Nephron progenitor cell (in vitro differentiated cells): ENCODE results near the gene RPAP3.

Experiments used
- DNase-seq: peaks from one replicate; pipeline ENCODE4 v3.0.0; 2021
- H3K27ac Mint-ChIP-seq: 2 replicates; pipeline ENCODE4 v1.8.0; 2021; ENCODE audit warnings: mild to moderate bottlenecking, moderate library complexity, mixed read lengths
- H3K27me3 Mint-ChIP-seq: 2 replicates; pipeline ENCODE4 v1.8.0; 2021; ENCODE audit warnings: mild to moderate bottlenecking, low read depth, mixed read lengths; ENCODE audit not compliant: poor library complexity
- H3K36me3 Mint-ChIP-seq: 2 replicates; pipeline ENCODE4 v1.8.0; 2021; ENCODE audit warnings: low read depth, mixed read lengths
- H3K4me1 Mint-ChIP-seq: 2 replicates; pipeline ENCODE4 v1.8.0; 2021; ENCODE audit warnings: mixed read lengths
- H3K4me3 Mint-ChIP-seq: 2 replicates; pipeline ENCODE4 v1.8.0; 2021; ENCODE audit warnings: mild to moderate bottlenecking, moderate library complexity, mixed read lengths
- H3K9me3 Mint-ChIP-seq: 2 replicates; pipeline ENCODE4 v1.8.0; 2021; ENCODE audit warnings: mild to moderate bottlenecking, moderate library complexity, mixed read lengths
- CTCF ChIP-seq: fragments of 200-600 bp; sonication (generic); IDR thresholded peaks from 2 replicates; pipeline ENCODE4 v1.5.0; 2021; ENCODE audit warnings: antibody characterized with exemption

Gene RPAP3

GRCh38 chr12:47730341-47730744 lies 24.5 kb upstream of the RPAP3 start:
- Mint-ChIP-seq H3K4me1 (peaks cover 50% of the 10 kb centered on the region), H3K4me3 (no peak overlapping the region), H3K27me3 (peaks cover 4% of the 10 kb centered on the region), H3K36me3 (no peaks in the 10 kb centered on the region), H3K27ac (no peak overlapping the region), H3K9me3 (no peaks in the 10 kb centered on the region)
- TF ChIP-seq CTCF, result no peak
- DNase-seq, result no peak

GRCh38 chr12:47729233-47729632 lies 23.4 kb upstream of the RPAP3 start:
- H3K36me3 Mint-ChIP-seq, result no peaks in the 10 kb centered on the region
- peaks cover 4% of the 10 kb centered on the region for H3K27me3 Mint-ChIP-seq
- no peak for TF ChIP-seq CTCF
- no peak overlapping the region for H3K4me3 Mint-ChIP-seq
- H3K27ac Mint-ChIP-seq, result no peak overlapping the region
- peaks cover 39% of the 10 kb centered on the region for H3K4me1 Mint-ChIP-seq
- H3K9me3 Mint-ChIP-seq, result no peaks in the 10 kb centered on the region
- DNase-seq, result no peak

GRCh38 chr12:47725893-47726292 lies 20.1 kb upstream of the RPAP3 start:
- no peak for DNase-seq
- no peak overlapping the region for H3K4me3 Mint-ChIP-seq
- peaks cover 31% of the 10 kb centered on the region for H3K4me1 Mint-ChIP-seq

GRCh38 chr12:47725091-47725772 lies 19.4 kb upstream of the RPAP3 start, which contains the start of gene ENDOU:
Gene ENDOU (minus strand): TSS chr12:47725490. CDS start chr12:47725413, 77 bp downstream.
- H3K27ac Mint-ChIP-seq, result no peak within 1 kb of the TSS
- no peak for TF ChIP-seq CTCF

More at GRCh38 chr12:47725893-47726292, 20.1 kb upstream of the RPAP3 start:
- no peak for TF ChIP-seq CTCF
- H3K36me3 Mint-ChIP-seq, result no peaks in the 10 kb centered on the region
- H3K9me3 Mint-ChIP-seq, result no peaks in the 10 kb centered on the region
- no peak overlapping the region for H3K27ac Mint-ChIP-seq
- H3K27me3 Mint-ChIP-seq, result peaks cover 4% of the 10 kb centered on the region

GRCh38 chr12:47722941-47723631 lies 17.3 kb upstream of the RPAP3 start:
- peaks cover 4% of the 10 kb centered on the region for H3K27me3 Mint-ChIP-seq
- H3K4me3 Mint-ChIP-seq, result no peak overlapping the region
- peaks cover 13% of the 10 kb centered on the region for H3K4me1 Mint-ChIP-seq
- no peaks in the 10 kb centered on the region for H3K9me3 Mint-ChIP-seq
- no peaks in the 10 kb centered on the region for H3K36me3 Mint-ChIP-seq
- TF ChIP-seq CTCF, result no peak
- no peak for DNase-seq
- no peak overlapping the region for H3K27ac Mint-ChIP-seq

More at GRCh38 chr12:47725091-47725772, 19.4 kb upstream of the RPAP3 start, which contains the start of gene ENDOU:
- H3K27me3 Mint-ChIP-seq, result peaks cover 4% of the 10 kb centered on the region
- no peaks in the 10 kb centered on the region for H3K9me3 Mint-ChIP-seq
- no peak within 1 kb of the TSS for H3K4me3 Mint-ChIP-seq
- no peaks in the 10 kb centered on the region for H3K36me3 Mint-ChIP-seq
- no peak for DNase-seq
- H3K4me1 Mint-ChIP-seq, result peaks cover 25% of the 10 kb centered on the region
